ENCODE results near the gene TBRG4. TPM values are rescaled to one million over a fixed set of nuclear protein-coding genes. Genes with fewer than 3 reads are reported as not detected.
"Not testable (repeated sequence)": the region's sequence is repeated elsewhere in the genome, so short reads cannot be mapped to it uniquely, and the experiment has no call there.

Gene TBRG4
- total RNA-seq, 1 donor: 80.7 TPM

DNA sequence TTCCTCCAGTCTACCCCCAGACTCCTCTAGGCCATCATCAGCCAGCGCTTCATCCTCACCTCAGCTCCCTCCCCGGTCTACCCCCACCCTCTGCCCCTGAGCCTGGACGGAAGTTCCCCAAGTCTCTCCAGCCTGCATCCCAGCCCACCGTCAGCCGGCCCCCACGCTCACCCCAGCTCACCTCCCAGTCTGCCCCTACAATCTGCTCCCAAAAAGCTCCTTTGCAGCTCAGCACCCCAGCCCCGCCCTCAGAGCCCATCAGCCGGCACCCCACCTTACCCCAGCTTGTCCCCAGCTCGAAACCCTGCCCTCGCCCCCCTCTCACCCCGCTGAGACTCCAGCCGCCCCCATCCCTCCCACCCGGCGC, 45.8 kb upstream of the TBRG4 start:
- no peak overlapping the region for H3K4me3 ChIP-seq (ENCODE audit: low read depth, low read length)
- TF ChIP-seq, protein P1, sequence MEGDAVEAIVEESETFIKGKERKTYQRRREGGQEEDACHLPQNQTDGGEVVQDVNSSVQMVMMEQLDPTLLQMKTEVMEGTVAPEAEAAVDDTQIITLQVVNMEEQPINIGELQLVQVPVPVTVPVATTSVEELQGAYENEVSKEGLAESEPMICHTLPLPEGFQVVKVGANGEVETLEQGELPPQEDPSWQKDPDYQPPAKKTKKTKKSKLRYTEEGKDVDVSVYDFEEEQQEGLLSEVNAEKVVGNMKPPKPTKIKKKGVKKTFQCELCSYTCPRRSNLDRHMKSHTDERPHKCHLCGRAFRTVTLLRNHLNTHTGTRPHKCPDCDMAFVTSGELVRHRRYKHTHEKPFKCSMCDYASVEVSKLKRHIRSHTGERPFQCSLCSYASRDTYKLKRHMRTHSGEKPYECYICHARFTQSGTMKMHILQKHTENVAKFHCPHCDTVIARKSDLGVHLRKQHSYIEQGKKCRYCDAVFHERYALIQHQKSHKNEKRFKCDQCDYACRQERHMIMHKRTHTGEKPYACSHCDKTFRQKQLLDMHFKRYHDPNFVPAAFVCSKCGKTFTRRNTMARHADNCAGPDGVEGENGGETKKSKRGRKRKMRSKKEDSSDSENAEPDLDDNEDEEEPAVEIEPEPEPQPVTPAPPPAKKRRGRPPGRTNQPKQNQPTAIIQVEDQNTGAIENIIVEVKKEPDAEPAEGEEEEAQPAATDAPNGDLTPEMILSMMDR (IDR thresholded peaks at IDR 0.05; ENCODE audit: insufficient read depth, low read depth, low read length): no peak
- no peak for DNase-seq (ENCODE audit: low read depth)

DNA sequence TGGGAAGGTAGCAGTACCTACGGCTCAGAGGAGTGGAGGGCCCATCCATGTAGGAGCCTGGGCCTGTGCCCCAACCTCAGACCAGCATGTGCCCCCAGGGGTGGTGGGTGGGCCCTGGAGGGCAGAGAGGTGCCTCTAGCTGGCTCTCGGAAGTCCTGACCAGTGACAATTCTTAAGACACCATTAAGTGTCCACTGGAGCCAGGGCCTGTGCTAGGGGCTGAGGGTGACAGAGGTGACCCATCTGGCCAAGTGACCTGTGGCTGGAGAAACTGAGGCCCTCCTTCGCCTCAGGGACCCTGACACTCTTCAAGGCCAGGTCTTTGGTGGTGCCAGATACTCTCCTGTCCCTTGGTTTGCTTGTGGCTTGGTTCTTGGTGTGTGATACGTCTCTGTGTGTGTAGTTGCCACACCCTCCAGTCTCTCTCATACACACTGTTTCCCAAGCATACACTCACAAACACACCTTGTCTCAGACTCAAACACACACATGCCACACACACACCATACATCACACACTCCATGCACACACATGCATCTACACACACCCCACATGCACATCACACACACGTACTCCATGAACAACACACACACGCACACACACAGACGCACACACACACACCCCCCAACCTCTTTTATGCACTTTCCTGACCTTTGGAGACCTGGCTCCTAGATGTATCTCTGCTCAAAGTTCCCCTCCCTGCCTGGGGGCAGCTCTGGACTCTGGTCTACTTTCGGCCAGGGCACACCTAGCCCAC, 45.2 kb upstream of the TBRG4 start:
- DNase-seq (ENCODE audit: low read depth): no peak
- no peak overlapping the region for H3K4me3 ChIP-seq (ENCODE audit: low read depth, low read length)
- TF ChIP-seq, protein P1 (IDR thresholded peaks at IDR 0.05; ENCODE audit: insufficient read depth, low read depth, low read length): no peak

DNA sequence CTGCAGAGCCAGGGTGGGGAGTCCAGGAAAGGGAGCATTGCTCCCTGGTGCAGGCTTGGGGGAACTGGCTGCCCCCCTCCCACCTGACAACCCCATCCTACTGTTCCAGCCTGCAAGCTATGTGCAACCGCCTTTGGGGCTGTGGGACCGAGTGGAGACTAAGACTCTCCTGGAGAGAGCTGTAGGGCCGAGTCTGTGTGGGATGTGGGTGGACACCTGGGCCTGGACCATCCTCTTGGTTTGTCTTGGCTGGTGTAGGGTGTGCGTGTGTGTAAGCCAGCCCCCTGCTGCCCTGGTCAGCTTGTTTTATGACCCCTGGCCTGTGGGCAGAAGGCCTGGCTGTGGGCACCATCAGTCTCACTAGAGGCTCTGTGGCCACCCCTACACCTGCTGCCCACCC, 44.4 kb upstream of the TBRG4 start:
- H3K4me3 ChIP-seq (ENCODE audit: low read depth, low read length): no peak overlapping the region
- no peak for DNase-seq (ENCODE audit: low read depth)
- TF ChIP-seq, protein P1 (IDR thresholded peaks at IDR 0.05; ENCODE audit: insufficient read depth, low read depth, low read length): no peak

DNA sequence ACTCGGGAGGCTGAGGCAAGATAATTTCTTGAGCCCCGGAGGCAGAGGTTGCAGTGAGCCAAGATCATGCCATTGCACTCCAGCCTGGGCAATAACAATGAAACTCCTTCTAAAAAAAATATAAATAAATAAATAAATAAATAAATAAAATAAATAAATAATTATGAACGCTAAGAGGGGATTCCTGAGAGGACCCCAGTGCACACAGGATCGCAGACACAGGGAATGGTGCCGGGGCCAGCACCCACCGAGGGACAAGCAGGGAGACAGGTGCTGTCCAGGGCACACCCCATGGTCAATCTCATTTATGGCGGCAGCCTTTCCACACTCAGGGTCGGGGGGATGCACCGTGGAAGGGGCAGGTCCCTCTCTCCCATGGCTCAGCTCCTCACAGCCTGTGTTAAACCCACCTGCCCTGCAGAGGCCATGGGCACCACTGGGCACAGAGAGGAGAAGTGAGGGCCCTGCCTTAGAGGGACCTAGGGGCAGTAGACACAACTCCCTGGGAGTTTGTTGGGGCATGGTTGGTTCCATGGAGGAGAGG, 43.9 kb upstream of the TBRG4 start:
- H3K4me3 ChIP-seq (ENCODE audit: low read depth, low read length): no peak overlapping the region
- DNase-seq (ENCODE audit: low read depth): no peak
- TF ChIP-seq, protein P1 (IDR thresholded peaks at IDR 0.05; ENCODE audit: insufficient read depth, low read depth, low read length): no peak

DNA sequence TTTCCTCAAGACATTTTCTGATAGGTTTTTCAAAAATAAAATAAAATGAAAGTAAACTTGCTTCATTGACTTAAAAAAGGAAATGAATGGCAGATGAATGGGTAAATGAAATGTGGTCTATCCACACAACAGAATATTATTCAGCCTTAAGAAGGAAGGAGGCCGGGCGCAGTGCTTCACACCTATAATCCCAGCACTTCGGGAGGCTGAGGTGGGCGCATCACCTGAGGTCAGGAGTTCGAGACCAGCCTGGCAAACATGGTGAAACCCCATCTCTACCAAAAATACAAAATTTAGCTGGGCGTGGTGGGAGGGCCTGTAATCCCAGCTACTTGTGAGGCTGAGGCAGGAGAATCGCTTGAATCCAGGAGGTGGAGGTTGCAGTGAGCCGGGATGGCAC, 42.4 kb upstream of the TBRG4 start:
- not testable (repeated sequence) for DNase-seq (ENCODE audit: low read depth)

DNA sequence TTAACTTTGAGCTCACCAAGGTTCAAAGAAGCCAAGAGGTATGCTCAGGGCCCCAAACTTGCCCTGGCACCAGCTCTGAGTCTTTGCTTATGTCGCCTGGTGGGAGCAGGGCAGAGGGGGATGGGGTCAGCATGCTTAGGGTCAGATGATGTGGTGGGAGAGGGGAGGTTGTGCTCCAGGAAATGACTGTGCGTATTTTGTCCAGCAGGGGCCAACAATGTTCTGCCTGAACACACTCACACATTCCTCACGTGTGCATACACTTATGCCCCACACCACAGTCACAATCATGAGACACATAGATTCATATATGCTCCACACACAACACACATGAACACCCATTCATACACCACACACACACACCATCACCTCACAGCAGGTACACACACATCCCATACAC, 41.7 kb upstream of the TBRG4 start:
- TF ChIP-seq, protein P1 (IDR thresholded peaks at IDR 0.05; ENCODE audit: insufficient read depth, low read depth, low read length): no peak
- H3K4me3 ChIP-seq (ENCODE audit: low read depth, low read length): no peak overlapping the region
- DNase-seq (ENCODE audit: low read depth): no peak

More for the DNA sequence above, 42.4 kb upstream of the TBRG4 start:
- H3K4me3 ChIP-seq (ENCODE audit: low read depth, low read length): not testable (repeated sequence)

DNA sequence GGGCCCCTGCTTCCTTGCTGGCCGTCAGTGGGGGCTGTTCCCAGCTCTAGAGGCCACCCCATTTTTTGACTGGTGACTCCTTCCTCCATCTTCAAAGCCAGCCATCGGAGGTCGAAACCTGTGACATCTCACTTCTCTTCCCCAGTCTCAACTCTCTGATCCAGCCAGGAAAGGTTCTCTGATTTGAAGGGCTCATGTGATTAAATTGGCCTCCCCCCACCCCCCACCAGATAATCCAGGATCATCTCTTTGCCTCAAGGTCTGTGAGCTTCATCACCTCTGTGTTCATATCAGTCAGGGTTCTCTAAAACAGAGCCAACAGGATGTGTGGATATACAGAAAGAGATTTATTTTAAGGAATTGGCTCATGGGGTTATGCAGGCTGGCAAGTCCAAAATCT, 40.5 kb upstream of the TBRG4 start:
- no peak overlapping the region for H3K4me3 ChIP-seq (ENCODE audit: low read depth, low read length)
- no peak for DNase-seq (ENCODE audit: low read depth)
- TF ChIP-seq, protein P1 (IDR thresholded peaks at IDR 0.05; ENCODE audit: insufficient read depth, low read depth, low read length): no peak
